ENCODE data around the gene TUBA3D.
"Not testable (repeated sequence)": the region's sequence is repeated elsewhere in the genome, so short reads cannot be mapped to it uniquely, and the experiment has no call there.

TUBA3D gene

DNA sequence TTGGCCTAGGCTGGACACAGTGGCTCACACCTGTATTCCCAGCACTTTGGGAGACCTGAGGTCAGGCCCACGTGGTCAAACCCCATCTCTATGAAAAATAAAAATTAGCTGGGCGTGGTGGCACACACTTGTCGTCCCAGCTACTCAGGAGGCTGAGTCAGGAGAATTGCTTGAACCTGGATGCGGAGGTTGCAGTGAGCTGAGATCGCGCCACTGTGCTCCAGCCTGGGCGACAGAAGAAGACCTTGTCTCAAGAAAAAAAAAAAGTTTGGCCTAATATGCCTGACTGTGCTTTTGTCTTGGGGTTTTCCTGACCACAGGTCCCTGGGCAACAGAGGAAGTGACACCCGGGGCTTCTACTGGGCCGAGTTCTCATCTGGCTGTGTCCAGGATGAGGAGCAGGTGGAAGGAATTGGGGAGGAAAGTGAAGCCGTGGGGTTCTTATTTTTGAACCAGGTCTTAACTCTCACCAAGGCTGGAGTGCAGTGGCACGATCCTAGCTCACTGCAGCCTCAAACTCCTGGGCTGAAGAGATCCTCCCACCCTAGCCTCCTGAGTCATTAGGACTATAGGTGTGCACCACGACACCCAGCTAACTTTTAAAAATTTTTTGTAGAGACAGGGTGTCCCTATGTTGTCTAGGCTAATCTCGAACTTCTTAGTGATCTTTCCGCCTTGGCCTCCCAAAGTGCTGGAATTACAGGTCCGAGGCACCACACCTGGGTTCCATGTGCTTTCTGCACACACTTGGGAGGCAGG, 38.7 kb downstream of the TUBA3D start:
- DNase-seq (ENCODE audit: low read depth in 2 of 2): not testable (repeated sequence)

DNA sequence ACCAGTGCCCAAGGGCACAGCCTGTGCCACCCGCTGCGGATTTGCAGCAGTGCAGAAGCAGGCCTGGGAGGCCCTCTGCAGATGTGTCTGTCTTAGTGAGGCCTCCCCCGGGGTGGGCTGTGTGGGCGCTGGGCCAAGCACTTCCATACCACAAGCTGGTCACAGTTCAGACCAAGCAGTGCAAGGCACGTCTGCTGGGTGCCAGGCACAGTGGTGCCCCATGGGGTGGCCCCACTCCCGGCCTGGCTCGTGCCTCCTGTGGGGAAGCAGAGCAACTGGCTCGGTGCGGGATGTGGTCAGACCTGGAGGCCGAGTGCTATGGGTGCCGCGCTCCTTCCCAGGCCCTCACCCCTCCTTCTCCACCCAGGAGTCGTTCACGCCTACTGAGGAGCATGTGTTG, 39.3 kb downstream of the TUBA3D start:
- not testable (repeated sequence) for DNase-seq (ENCODE audit: low read depth in 2 of 2)

DNA sequence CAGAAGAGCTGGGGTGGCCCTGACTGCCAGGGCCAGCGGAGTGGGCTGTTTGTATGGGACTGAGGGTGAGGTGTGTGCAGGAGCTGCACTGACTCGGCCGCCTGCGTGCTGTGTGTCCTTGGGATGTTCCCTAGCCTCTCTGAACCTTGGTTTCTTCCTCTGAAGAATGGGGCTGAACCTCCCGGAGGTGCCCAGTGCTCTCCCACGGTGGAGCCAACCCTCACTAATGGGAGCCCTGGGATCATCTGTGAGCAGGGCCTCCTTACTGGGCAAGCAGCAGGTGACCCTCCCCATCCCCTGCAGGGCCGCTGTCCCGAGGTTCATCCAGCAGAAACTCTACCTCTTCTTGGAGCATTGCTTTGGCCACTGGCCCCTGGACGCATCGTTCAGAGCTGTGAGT, 40.1 kb downstream of the TUBA3D start:
- DNase-seq (ENCODE audit: low read depth in 2 of 2): no peak

DNA sequence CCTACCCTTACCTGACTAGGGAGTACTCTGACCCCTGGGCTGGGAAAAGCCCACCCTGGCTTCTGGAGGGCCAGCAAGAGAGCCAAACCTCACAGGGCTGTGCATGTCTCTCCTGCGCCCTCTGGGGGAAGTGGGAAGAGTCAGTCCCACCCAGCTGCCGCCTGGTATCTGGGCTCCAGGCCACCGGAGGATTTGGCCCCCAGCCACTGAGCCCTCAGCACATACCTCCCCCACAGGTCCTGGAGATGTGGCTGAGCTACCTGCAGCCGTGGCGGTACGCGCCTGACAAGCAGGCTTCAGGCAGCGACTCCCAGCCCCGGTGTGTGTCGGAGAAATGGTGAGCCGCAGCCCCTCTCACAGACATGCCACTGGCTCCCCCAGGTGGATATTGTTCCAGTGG, 40.7 kb downstream of the TUBA3D start:
- not testable (repeated sequence) for DNase-seq (ENCODE audit: low read depth in 2 of 2)

DNA sequence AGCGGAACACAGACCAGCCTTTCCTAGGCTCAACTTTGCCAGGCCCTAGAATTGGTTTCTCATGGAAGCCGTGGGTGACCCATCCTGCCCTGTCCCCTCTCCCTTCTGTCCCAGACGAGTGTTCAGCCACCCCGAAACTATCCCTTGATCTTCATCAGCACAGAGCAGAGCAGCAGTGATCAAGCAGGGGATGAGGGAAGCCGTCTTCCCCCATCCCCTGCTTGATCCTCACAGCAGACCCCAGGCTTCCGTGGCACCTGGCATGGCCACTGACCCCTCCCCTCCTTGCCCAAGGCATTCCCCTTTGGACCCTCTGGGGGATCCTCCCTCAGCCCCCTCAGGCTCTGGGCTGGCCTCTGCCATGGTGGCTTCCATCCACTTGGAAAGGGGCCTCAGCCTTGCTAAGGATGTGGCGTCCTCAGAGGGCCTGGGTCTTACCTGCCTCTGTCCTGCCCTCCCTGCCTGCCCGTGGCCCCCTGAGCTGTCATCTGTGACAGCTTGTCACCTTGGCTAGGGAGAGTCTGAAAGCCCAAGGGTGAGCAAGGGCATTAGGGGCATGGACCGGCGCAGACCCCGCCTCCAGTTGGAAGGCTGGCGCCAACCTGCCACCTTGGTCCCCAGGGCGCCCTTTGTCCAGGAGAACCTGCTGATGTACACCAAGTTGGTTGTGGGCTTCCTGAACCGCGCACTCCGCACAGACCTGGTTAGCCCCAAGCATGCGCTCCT, 41.4 kb downstream of the TUBA3D start:
- DNase-seq (ENCODE audit: low read depth in 2 of 2): no peak

DNA sequence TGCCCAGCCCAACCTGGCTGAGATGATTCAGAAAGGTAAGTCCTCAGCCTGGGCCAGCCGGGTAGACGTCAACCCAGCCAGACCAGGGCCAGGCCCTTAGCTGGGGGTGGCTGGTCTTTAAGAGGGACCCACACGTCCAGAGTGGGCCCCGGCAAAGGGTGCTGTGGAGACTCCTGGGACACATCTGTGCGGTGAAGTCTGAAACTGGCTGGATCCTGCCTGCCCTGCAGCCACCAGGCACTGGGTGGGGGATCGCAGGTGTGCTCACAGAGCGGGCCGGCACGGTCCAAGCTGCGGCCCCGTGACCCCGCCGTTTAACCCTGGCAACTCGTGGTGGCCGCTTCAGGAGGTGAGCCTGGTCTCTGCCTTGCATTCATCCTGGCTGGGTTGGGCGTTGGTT, 41.9 kb downstream of the TUBA3D start:
- DNase-seq (ENCODE audit: low read depth in 2 of 2): not testable (repeated sequence)

DNA sequence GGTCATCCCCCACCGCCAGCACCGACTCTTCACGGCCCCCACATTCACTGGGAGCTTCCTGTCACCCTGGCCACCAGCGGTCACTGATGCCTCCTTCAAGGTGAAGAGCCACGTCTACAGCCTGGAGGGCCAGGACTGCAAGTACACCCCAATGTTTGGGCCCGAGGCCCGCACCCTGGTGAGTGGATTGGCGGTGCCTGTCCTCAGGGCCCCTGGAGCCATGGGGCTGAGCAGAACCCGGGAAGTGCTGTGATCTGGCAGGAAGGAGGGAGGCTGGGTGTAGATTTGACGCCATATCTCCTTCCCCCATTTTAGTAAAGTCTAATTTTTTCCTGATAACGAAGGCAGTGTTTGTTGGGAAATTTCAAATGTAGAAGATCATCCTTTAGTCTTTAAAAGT, 42.6 kb downstream of the TUBA3D start:
- not testable (repeated sequence) for DNase-seq (ENCODE audit: low read depth in 2 of 2)

DNA sequence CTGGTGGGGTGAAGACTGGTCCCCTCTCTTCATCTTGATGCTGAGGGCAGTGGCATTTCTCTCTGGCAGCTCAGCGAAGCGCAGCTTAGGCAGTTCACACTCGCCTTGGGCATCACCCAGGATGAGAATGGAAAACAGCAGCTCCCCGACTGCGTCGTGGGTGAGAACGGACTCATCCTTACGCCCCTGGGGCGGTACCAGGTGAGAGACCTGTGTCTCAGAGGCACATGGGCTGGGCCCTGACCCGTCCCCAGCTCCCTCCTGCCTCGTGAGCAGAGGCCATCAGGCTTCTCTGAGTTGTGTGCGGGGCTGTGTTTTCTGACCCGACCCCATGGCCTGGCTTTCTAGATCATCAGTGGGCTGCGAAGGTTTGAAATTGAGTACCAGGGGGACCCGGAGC, 43.5 kb downstream of the TUBA3D start:
- no peak for DNase-seq (ENCODE audit: low read depth in 2 of 2)

DNA sequence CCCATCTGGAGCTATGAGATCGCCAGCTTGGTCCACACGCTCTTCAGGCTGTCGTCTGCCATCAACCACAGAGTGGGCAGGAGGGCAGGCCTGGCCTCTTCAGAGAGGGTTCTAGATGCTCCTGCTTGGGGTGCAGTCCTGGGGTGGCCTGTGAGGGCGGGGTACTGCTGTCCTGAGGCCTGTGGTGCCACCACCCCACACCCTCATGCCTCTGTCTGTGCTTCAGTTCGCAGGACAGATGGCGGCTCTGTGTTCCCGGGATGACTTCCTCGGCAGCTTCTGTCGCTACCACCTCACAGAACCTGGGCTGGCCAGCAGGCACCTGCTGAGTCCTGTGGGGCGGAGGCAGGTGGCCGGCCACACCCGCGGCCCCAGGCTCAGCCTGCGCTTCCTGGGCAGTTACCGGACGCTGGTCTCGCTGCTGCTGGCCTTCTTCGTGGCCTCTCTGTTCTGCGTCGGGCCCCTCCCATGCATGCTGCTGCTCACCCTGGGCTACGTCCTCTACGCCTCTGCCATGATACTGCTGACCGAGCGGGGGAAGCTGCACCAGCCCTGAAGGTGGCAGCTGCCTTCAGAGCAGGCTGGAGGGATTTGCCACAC, 44.1 kb downstream of the TUBA3D start:
- not testable (repeated sequence) for DNase-seq (ENCODE audit: low read depth in 2 of 2)

DNA sequence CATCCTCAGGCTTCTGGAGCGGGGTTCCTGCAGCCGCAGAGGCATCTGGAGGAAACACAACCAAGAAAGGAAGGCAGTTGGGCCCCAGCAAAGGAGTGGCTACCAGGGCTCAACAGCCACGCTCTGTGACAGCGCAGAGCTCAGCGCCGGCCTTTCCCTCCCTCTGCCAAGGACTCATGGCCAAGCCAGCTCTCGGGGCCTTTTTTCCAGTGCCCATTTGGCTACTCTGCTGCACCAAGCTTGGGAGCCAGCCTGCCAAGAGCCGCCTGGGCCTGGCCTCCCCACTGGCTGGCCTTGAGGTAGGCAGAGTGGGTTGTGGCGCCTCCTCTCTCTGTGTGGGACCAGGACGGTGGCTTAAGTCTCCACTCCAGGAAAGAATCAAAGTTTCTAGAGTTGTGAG, 44.6 kb downstream of the TUBA3D start:
- DNase-seq (ENCODE audit: low read depth in 2 of 2): no peak

DNA sequence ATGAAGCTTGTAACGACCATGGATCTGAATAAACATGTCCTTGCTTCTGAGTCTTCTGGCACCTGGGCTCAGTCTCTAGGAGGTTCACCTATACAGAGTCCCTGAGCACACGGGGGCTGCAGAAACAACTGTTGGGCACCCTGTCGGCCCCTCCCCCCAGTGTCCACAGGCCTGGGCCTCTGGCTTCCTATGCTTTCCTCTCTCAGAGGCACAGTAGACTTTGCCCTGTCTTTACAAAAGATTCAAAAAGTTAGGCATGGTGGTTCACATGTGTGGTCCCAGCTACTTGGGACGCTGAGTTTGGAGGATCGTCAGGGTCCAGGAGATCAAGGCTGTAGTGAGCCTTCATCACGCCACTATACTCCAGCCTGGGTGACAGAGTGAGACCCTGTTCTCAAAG, 45.6 kb downstream of the TUBA3D start:
- not testable (repeated sequence) for DNase-seq (ENCODE audit: low read depth in 2 of 2)

DNA sequence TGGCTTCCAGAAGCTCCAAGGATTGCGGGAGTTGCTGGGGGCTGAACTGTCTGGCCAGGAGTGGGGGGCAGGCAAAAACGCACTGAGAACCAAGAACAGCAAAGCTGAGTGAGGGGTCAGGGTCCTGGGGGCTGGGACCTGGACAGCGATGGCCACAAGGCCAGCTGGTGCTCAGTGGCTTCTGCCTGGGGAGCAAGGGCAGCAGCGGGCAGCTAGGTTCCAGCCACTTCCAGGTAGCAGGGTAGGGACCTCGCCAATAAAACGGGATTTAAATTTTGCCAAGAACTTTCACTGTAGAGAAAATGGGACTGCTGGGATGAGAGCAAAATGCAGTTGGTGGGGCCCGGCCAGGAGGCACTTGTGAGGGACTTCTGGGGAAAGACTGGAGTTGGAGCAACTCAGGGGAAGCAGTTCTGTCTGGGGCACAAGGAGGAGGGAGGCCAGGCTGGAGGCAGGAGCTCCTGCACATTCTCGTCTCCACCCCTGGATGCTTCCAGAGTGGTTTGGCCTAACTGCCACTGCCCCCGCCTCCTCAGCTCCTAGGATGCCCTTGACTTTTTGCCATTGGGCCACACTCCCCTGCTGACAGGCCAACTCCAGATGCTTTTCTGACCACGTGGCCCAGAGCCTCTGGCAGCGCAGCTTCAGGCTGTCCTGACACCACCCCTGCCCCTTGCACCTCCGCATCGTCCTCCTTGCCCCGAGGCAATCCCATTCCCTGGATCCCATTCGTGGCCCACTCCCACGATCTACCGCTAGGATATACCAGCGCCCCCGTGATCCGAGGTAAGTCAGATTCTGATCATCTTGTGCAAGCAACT, 46.3 kb downstream of the TUBA3D start:
- DNase-seq (ENCODE audit: low read depth in 2 of 2): no peak

DNA sequence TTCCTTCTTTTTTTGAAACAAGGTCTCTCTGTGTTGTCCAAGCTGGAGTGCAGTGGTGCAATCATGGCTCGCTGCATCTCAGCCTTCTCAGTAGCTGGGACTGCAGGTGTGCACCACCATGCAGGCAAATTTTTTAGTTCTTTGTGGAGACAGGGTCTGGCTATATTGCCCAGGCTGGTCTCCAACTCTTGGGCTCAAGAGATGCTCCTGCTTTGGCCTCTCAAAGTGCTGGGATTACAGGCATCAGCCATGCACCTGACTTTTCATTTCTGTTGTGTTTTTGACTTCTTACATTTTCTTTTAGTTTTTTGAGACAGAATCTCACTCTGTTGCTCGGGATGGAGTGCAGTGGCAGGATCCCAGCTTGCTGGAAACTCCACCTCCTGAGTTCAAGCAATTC, 49.3 kb downstream of the TUBA3D start:
- DNase-seq (ENCODE audit: low read depth in 2 of 2): not testable (repeated sequence)

DNA sequence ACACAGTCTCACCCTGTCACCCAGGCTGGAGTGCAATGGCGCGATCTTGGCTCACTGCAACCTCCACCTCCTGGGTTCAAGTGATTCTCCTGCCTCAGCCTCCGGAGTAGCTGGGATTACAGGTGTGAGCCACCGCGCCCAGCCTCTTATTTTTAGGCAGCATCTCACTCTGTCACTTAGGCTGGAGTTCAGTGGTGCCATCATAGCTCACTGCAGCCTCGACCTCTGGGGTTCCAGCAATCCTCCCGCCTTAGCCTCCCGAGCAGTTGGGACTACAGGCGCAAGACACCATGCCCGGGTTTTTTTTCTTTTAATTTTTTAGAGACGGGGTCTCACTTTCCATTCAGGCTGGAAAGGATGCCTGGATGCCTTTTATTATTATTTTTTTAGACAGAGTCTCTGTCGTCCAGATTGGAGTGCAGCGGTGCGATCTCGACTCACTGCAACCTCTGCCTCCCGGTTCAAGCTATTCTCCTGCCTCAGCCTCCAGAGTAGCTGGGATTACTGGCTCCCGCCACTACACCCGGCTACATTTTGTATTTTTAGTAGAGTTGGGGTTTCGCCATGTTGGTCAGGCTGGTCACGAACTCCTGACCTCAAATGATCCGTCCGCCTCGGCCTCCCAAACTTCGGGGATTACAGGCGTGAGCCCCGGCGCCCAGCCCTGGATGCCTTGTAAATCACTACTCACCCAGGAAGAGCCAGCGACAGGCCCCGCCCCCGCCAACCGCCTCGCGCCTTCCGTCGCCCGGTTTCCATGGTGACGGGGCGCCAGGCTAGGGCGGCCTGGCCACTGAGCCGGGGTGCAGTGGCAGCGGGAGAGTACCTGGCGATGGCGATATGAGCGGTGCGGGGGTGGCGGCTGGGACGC, 51.4 kb downstream of the TUBA3D start, which contains the start of gene CCDC74A:
CCDC74A (plus strand) TSS at position 758 of the 871 bp plus-strand sequence; CDS start at position 841, 83 bp downstream.
- DNase-seq (ENCODE audit: low read depth in 2 of 2): peak; percentile 3 to 21

DNA sequence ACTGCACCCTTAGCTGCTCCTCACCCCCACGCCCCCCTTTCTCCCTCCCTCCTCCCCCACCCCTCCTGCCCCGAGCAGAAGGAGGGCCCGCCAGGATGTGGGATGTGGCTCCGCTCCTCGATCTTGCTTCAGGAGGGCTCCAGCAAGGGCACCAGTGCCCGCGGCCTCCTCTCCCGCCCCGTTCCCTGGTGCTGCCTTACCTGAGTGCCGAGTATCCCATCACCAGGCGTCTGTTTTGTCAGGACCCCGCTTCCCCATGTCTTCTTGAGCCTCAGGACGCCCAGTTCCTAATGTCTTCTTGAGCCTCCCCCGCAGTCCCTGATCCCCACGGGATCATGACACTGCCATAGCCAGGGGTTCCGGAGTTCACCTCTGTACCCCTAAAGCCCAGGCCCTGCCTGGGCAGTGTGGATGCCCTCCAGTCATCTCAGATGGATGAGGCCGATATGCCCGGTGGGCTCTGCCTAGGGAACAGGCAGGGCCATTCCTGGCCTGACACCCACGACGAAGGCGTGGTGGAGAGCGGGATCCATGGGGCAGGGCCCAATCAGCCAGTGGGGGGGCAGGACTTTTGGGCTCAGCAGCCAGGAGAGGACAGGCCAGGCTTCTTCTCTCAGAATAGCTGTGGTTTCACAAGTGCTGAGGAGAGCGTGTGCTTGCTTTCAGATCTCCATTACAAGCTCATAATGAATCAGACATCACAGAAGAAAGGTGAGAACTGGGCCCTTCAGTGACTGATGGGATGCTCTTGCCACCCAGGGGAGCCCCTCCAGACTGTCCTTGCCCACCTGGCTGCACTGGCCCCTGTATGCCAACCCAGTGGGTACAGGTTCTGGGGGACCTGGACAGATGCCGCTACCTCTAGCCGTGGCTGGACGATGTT, 53.3 kb downstream of the TUBA3D start:
- DNase-seq (ENCODE audit: low read depth in 2 of 2): not testable (repeated sequence)

DNA sequence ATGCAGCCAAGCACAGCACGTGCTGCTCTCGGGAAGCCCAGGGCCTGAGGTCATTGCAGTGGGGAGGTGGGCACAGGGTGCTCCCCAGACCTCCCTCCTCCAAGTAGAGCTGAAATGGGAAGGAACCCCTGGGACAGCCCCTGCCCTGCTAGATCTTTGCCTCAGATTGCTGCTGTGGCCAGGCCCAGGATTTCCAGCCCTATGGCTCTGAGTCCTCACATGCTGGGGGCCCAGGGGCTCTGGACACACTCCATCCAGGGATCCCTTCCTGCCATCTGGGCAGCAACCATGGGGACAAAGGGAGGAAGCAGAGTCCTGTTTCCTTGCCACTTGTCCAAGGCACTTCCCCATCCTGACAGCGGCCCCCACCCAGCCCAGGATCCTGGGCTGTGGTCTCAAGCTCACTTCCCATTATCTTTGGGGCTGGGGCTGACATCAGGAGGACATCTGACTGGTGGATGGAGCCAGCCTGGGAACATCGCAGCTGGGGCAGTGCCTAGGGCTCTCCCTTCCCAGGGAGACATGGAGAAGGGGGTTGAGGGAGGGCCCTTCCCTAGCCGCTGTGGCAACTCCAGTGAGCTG, 54.0 kb downstream of the TUBA3D start:
- not testable (repeated sequence) for DNase-seq (ENCODE audit: low read depth in 2 of 2)

DNA sequence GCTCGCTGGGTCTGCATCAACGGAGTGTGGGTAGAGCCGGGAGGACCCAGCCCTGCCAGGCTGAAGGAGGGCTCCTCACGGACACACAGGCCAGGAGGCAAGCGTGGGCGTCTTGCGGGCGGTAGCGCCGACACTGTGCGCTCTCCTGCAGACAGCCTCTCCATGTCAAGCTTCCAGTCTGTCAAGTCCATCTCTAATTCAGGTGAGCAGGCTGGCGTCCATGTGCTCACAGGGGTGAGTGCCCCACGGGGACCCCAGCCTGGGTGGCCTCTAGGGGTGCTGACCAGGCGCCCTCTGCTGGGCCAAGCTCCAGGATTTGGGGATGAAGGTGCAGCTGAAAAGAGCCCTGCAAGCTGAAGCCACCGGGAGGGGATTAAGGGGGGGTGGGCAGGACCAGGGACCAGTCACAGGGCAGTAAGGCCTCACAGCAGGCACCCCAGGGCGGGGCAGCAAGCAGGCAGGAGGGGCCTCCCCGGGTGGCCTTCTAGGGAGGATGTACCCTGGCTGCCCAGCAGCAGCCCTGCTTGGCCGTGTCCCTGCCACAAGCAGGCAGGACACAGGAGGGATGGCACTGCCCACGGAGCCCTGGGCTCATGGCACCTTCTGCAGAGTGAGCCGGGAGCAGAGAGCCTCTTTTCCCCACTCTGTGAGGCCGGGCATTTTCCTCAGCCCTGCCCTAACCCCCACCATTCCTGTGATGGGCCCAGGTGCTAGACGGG, 54.9 kb downstream of the TUBA3D start:
- DNase-seq (ENCODE audit: low read depth in 2 of 2): not testable (repeated sequence)

DNA sequence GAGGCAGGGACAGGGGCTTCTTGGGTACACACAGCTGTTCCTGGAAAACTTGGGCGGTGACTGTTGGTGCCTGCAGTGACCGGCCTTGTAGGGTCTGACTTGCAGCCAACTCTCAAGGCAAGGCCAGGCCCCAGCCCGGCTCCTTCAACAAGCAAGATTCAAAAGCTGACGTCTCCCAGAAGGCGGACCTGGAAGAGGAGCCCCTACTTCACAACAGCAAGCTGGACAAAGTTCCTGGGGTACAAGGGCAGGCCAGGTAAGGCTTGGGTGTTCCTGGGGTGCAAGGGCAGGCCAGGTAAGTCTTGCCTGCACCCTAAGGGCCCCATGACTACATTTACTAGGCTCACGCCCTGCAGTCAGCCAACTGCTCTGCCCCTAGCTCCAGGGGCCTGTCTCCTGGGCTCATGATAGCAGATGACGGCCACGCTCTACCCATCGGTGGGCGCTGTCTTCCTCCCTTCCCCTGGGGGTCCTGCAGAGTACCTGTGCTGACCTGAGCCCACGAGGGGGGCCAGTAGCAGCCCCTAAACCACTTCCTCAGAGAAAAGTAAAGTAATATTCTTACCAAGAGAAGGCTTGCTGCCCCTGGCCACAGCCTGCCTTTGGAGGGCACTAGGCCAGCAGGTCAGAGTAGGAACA, 55.7 kb downstream of the TUBA3D start:
- not testable (repeated sequence) for DNase-seq (ENCODE audit: low read depth in 2 of 2)

All from fibroblast of skin of left quadriceps (primary cell).